Sigmoid colon (tissue), 7 donors: ENCODE results near the gene RPL11. TPM values are rescaled to one million over a fixed set of nuclear protein-coding genes. Genes with fewer than 3 reads are reported as not detected.

Experiments
- DNase-seq: peaks from one replicate; pipeline ENCODE4 v3.0.0-alpha.2; 2019
- H3K27ac ChIP-seq, 4 donors: fragments of 200-600 bp; sonication (generic); one replicate each; pipeline ENCODE4 v1.5.1; 2016 to 2019; ENCODE audit warnings: mild to moderate bottlenecking in 1 of 4
- H3K27me3 ChIP-seq, 3 donors: fragments of 200-600 bp; sonication (generic); one replicate each; pipeline ENCODE4 v1.5.1; 2019; ENCODE audit warnings: mild to moderate bottlenecking in 1 of 3
- H3K36me3 ChIP-seq, 4 donors: fragments of 200-600 bp; sonication (generic); one replicate each; pipeline ENCODE4 v1.5.1; 2016 to 2019
- H3K4me1 ChIP-seq, 4 donors: fragments of 200-600 bp; sonication (generic); one replicate each; pipeline ENCODE4 v1.5.1; 2017 to 2019
- H3K4me3 ChIP-seq, 4 donors: fragments of 200-600 bp; sonication (generic); one replicate each; pipeline ENCODE4 v1.5.1; 2017 to 2019; ENCODE audit warnings: mild to moderate bottlenecking in 2 of 4, moderate library complexity in 1 of 4
- H3K9me3 ChIP-seq, 4 donors: fragments of 200-600 bp in 3 of 4; sonication (generic) in 3 of 4; one replicate each; pipeline versions ENCODE4 v1.5.1 to v1.6.1; 2013 to 2019
- EP300 ChIP-seq, 4 donors: sonication (generic); formaldehyde crosslinking; IDR thresholded peaks; one replicate each; pipeline ENCODE4 v1.6.1; 2017; ENCODE audit warnings: antibody characterized with exemption in 4 of 4
- POLR2A ChIP-seq, 2 donors: fragments of 450-650 bp; IDR thresholded peaks; one replicate each; pipeline ENCODE4 v1.6.1; 2016; ENCODE audit warnings: antibody characterized with exemption in 2 of 2, mild to moderate bottlenecking in 2 of 2, moderate library complexity in 2 of 2
- POLR2AphosphoS5 ChIP-seq, 4 donors: sonication (generic); formaldehyde crosslinking; IDR thresholded peaks; one replicate each; pipeline ENCODE4 v1.6.1; 2017; ENCODE audit warnings: antibody characterized with exemption in 4 of 4
- WGBS, 2 donors: extraction: QIAGEN DNeasy Blood & Tissue Kit; methylation state at CpG; one replicate each; pipeline ENCODE4 v1.1.7; 2013; 5-methylcytosine and 5-hydroxymethylcytosine counted together
- intact Hi-C: fragments of 100-400 bp; cut with DNase I; formaldehyde crosslinking; loops from one replicate; pipeline ENCODE4 v1.15.1; 2023
- polyA plus RNA-seq, 3 donors: library from polyadenylated mRNA; stranded (reverse); fragments of 200-250 nt; gene quantifications; one replicate each; pipeline ENCODE4 v1.2.3, GENCODE V29; 2013
- total RNA-seq, 4 donors: library from RNA; depleted of rRNA; stranded (reverse); fragments of >200 nt; gene quantifications; one replicate each; pipeline ENCODE4 v1.1.0, GENCODE V29; 2016
- TF ChIP-seq, protein P1 (sequence below), 4 experiments: fragments of 450-650 bp in 3 of 4; fragments of 200-600 bp in 1 of 4; IDR thresholded peaks; one replicate each; pipeline ENCODE4 v1.5.1; 2016 to 2019; ENCODE audit warnings: antibody characterized with exemption in 4 of 4, mild to moderate bottlenecking in 3 of 4, moderate library complexity in 2 of 4
- donor health status: healthy with polysubstance abuse.
- donor health status: Bipolar disorder and iron deficiency.
- donor health status: healthy.

RPL11 gene
- total and polyA plus RNA-seq, 7 donors: 735 to 3,932 (median 1,309) TPM

DNA sequence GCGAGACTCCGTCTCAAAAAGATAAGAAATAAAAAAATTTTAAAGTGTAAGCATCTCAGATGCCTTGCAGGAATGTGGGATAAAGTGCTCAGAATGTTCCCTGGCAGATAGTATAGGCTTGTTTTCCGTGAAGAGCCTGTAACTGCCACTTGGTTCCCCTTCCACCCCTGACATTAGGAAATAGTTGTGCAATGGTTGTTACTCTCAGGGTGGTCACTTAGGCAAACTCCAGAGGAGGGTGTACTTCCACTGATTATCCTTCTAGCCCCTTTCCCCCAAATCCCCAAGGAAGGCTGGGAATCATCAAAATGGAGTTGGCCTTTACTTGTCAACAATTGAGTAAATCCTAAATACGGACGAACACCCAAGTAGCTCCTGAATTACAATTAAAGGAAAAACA, 10.4 kb downstream of the RPL11 start:
- intact Hi-C loops: no loop called here
- no peaks in the 10 kb centered on the region for H3K9me3 ChIP-seq
- WGBS, 2 donors: 83 to 88% methylated on average over 5 of the region's 5 CpGs
- H3K36me3 ChIP-seq: peaks cover 4 to 82% (median 15%) of the 10 kb centered on the region in 4 donors
- no peaks in the 10 kb centered on the region for H3K27me3 ChIP-seq
- TF ChIP-seq EP300 (IDR thresholded peaks at IDR 0.05): no peak
- TF ChIP-seq POLR2AphosphoS5 (IDR thresholded peaks at IDR 0.05): no peak
- TF ChIP-seq, protein P1, sequence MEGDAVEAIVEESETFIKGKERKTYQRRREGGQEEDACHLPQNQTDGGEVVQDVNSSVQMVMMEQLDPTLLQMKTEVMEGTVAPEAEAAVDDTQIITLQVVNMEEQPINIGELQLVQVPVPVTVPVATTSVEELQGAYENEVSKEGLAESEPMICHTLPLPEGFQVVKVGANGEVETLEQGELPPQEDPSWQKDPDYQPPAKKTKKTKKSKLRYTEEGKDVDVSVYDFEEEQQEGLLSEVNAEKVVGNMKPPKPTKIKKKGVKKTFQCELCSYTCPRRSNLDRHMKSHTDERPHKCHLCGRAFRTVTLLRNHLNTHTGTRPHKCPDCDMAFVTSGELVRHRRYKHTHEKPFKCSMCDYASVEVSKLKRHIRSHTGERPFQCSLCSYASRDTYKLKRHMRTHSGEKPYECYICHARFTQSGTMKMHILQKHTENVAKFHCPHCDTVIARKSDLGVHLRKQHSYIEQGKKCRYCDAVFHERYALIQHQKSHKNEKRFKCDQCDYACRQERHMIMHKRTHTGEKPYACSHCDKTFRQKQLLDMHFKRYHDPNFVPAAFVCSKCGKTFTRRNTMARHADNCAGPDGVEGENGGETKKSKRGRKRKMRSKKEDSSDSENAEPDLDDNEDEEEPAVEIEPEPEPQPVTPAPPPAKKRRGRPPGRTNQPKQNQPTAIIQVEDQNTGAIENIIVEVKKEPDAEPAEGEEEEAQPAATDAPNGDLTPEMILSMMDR (IDR thresholded peaks at IDR 0.05): no peak
- no peak for DNase-seq
- H3K4me3 ChIP-seq: no peak overlapping the region
- no peak overlapping the region for H3K27ac ChIP-seq
- peaks cover 0 to 5% (median 2%) of the 10 kb centered on the region in 4 donors for H3K4me1 ChIP-seq

DNA sequence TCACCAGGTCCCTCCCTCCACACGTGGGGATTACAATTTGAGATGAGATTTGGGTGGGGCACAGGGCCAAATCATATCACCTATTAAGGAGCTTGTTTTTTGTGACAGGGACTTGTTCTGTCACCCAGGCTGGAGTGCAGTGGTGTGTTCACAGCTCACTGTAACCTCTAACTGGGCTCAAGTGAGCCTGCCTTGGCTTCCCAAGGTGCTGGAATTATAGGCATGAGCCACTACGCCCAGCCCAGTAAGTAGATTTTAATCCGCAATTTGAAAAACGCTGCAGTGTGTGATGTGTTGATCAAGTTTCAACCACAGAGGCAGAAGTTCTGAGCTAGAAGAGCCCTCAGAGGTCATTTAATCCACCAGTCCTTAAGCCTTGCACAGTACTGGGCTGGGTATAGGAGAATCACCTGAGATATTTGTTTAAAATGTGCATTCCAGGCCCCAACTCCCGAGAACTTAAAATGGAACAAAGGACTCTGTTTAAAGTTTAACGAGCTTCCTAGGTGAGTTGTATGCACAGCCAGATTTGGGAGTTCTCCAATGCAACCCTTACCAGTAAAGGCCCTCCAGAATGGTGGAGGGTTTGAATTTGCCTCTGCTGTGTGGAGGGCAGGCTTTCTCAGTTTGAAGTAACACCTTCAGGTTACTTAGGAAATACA, 13.4 kb downstream of the RPL11 start:
- Histone ChIP-seq H3K36me3 (peaks cover 0 to 53% (median 8%) of the 10 kb centered on the region in 4 donors), H3K27me3 (no peaks in the 10 kb centered on the region), H3K4me3 (no peak overlapping the region), H3K9me3 (no peaks in the 10 kb centered on the region), H3K4me1 (no peaks in the 10 kb centered on the region), H3K27ac (no peak overlapping the region)
- intact Hi-C loops: no loop called here
- 33 to 72% methylated on average over 6 of the region's 6 CpGs for WGBS, 2 donors
- no peak for DNase-seq
- TF ChIP-seq POLR2AphosphoS5 (IDR thresholded peaks at IDR 0.05) (no peak), EP300 (IDR thresholded peaks at IDR 0.05) (no peak)
- TF ChIP-seq, protein P1 (IDR thresholded peaks at IDR 0.05): no peak

DNA sequence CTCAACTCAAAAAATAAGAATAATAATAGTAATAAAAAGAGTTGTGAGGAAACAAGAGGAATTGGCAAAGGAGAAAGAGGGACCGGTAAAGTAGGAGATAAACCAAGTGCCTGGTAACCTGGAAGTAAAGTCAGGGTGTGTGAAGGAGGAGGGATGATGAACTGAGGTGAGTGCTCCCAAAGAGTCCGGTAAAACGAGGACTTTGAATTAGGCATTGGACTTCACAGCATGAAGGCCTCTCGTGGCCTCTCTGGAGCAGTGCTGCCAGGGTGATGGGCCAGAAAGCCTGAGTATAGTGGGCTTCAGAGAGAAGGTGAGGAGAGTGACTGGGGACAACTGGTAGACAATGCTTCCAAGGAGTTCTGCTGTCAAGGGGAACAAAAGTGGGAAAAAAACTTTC, 17.6 kb downstream of the RPL11 start:
- TF ChIP-seq, protein P1 (IDR thresholded peaks at IDR 0.05): no peak
- TF ChIP-seq POLR2AphosphoS5 (IDR thresholded peaks at IDR 0.05) (no peak), POLR2A (IDR thresholded peaks at IDR 0.05) (no peak), EP300 (IDR thresholded peaks at IDR 0.05) (no peak)
- no peaks in the 10 kb centered on the region for H3K9me3 ChIP-seq
- 92 to 94% methylated on average over 4 of the region's 4 CpGs for WGBS, 2 donors
- no peaks in the 10 kb centered on the region for H3K4me1 ChIP-seq
- DNase-seq: no peak
- H3K27ac ChIP-seq: no peak overlapping the region
- intact Hi-C loops: no loop called here
- H3K27me3 ChIP-seq: no peaks in the 10 kb centered on the region
- no peak overlapping the region for H3K4me3 ChIP-seq
- H3K36me3 ChIP-seq: peaks cover 0 to 16% (median 0%) of the 10 kb centered on the region in 4 donors

DNA sequence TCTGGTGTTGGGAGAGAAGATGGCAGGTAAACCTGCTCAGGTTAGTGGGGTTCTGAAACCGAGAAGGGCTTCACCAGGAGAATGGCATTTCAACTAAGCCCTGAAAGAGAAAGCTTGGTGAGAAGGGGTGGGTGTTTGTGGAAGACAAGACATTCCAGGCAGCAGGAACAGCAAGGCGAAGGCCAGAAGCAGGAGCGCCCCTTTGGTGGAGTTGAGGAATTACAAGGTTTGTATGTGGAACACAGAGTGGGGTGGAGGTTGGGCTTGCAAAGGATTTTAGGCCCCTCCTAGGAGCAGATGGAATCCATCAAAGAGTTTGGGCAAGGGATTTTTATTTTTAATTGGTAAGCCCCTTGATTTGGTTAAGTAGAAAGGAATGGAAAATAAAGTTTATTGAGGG, 26.9 kb downstream of the RPL11 start:
- Histone ChIP-seq H3K4me3 (no peak overlapping the region), H3K4me1 (peaks cover 0 to 9% (median 0%) of the 10 kb centered on the region in 4 donors), H3K36me3 (no peaks in the 10 kb centered on the region), H3K9me3 (no peaks in the 10 kb centered on the region), H3K27ac (no peak overlapping the region), H3K27me3 (no peaks in the 10 kb centered on the region)
- DNase-seq: no peak
- TF ChIP-seq, protein P1 (IDR thresholded peaks at IDR 0.05): no peak
- TF ChIP-seq POLR2A (IDR thresholded peaks at IDR 0.05): no peak
- no peak for TF ChIP-seq EP300 (IDR thresholded peaks at IDR 0.05)
- no peak for TF ChIP-seq POLR2AphosphoS5 (IDR thresholded peaks at IDR 0.05)
- 79 to 80% methylated on average over 3 of the region's 3 CpGs for WGBS, 2 donors
- intact Hi-C loops: no loop called here
